Measurements from ENCODE around the gene CARD9. TPM values are rescaled to one million over a fixed set of nuclear protein-coding genes. Genes with fewer than 3 reads are reported as not detected.

CARD9 gene
- total RNA-seq, 1 experiment from 2014 or later, result 5.6 TPM

- H3K36me3 Mint-ChIP-seq (ENCODE audit: insufficient read depth in 1 of 3, low read depth in 3 of 3), result peaks cover 0 to 10% (median 0%) of the 10 kb centered on the region in 3 experiments; a peak in 3 of 7 replicates
- Histone ChIP-seq H3K9me3 (ENCODE audit: control insufficient read depth, low read depth, low read length) (no peaks in the 10 kb centered on the region), H3K23me2 (ENCODE audit: insufficient read length, low read depth, low read length, poor library complexity, severe bottlenecking) (no peaks in the 10 kb centered on the region), H3K4me1 (ENCODE audit: insufficient read depth, low read length) (no peaks in the 10 kb centered on the region), H4K5ac (ENCODE audit: insufficient read length, low read depth, low read length) (no peak overlapping the region), H3T11ph (ENCODE audit: low read length) (no peak overlapping the region), H3K79me2 (ENCODE audit: insufficient read depth, low read length) (no peaks in the 10 kb centered on the region), H3K14ac (ENCODE audit: insufficient read depth, low read length) (no peak overlapping the region; the same call in 1 of the 2 replicates), H3K23ac (ENCODE audit: insufficient read length, low read depth, low read length) (no peak overlapping the region), H2BK15ac (ENCODE audit: low read depth, low read length) (no peak overlapping the region), H4K20me1 (ENCODE audit: control insufficient read depth, insufficient read depth, insufficient read length) (no peaks in the 10 kb centered on the region), H3K56ac (ENCODE audit: insufficient read length, low read depth, low read length) (no peak overlapping the region), H2BK120ac (ENCODE audit: low read depth, low read length, poor library complexity, severe bottlenecking) (no peak overlapping the region), H2BK12ac (ENCODE audit: insufficient read length, low read depth, low read length) (no peak overlapping the region), H2BK20ac (ENCODE audit: low read depth, low read length, poor library complexity, severe bottlenecking) (no peak overlapping the region), H3K27ac (ENCODE audit: insufficient read length, low read depth, low read length) (no peak overlapping the region), H3K18ac (ENCODE audit: insufficient read length, low read depth, low read length) (no peak overlapping the region), H3K9ac (ENCODE audit: extremely low read depth, insufficient read length, low read length) (no peak overlapping the region), H3K4me2 (ENCODE audit: insufficient read depth, insufficient read length, low read length) (no peak overlapping the region), H3K4ac (ENCODE audit: low read depth, low read length) (no peak overlapping the region), H2AK5ac (ENCODE audit: insufficient read length, low read length) (no peak overlapping the region), H2BK5ac (ENCODE audit: insufficient read length, low read length) (no peak overlapping the region), H4K8ac (replicated peaks; ENCODE audit: insufficient read length, low read depth, low read length) (no peak overlapping the region), H3K27me3 (ENCODE audit: insufficient read depth, low read length) (no peaks in the 10 kb centered on the region), H3K79me1 (ENCODE audit: insufficient read depth, low read depth, low read length, poor library complexity, severe bottlenecking) (no peaks in the 10 kb centered on the region), H4K91ac (ENCODE audit: insufficient read length, low read depth, low read length) (no peak overlapping the region), H2AFZ (ENCODE audit: low read length) (no peak overlapping the region)
- WGBS (ENCODE audit: extremely low coverage, insufficient read length, low lambda C conversion rate), result no CpG with 5 or more reads among the region's 9 CpGs
- peaks cover 3 to 5% of the 10 kb centered on the region in 2 experiments; a peak in 1 of 4 replicates for H3K4me1 Mint-ChIP-seq
- TF ChIP-seq CTCF (conservative IDR thresholded peaks at IDR 0.05), result no peak
- H3K9me3 Mint-ChIP-seq, result no peaks in the 10 kb centered on the region
- H3K27ac Mint-ChIP-seq, result no peak overlapping the region; a peak in 1 of 7 replicates
- no peak overlapping the region for H3K4me3 Mint-ChIP-seq
- DNase-seq, result no peak
- H3K27me3 Mint-ChIP-seq (ENCODE audit: low read depth), result peaks cover 1% of the 10 kb centered on the region; the same call in 1 of the 2 replicates
Measured at GRCh38 chr9:136366826-136367225, 6.6 kb downstream of the CARD9 start.

All from H9 (cell line).